Breast epithelium (tissue), 3 donors: ENCODE data around the gene FBLN2.

Source experiments
- POLR2AphosphoS5 ChIP-seq, 3 donors: sonication (generic); formaldehyde crosslinking; IDR thresholded peaks; one replicate each; pipeline ENCODE4 v1.6.1; 2017; ENCODE audit warnings: antibody characterized with exemption in 3 of 3
- TF ChIP-seq, protein P1 (sequence below), 3 donors: fragments of 450-650 bp; IDR thresholded peaks; one replicate each; pipeline ENCODE4 v1.5.1; 2016 to 2017; ENCODE audit warnings: antibody characterized with exemption in 3 of 3, mild to moderate bottlenecking in 3 of 3, moderate library complexity in 3 of 3

DNA sequence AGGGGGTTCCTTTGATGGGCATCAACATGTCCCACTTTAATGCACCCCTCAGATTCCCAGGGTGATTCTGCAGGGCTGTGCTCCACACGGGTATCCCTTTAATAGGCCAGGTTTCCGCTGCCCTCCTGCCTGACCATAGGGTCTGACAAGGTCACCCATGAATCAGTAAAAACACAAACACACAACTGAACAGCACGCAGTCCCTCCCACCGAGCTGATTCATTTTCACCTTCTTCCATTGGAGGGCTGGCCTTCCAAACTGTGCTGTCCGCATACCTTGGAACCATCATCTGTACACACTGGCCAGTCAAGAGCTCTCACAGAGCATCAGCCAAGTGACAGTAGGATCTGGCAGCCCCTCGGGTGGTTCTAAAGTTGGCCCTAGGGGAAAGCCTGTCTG is 93.7 kb downstream of the FBLN2 start:
- TF ChIP-seq, protein P1, sequence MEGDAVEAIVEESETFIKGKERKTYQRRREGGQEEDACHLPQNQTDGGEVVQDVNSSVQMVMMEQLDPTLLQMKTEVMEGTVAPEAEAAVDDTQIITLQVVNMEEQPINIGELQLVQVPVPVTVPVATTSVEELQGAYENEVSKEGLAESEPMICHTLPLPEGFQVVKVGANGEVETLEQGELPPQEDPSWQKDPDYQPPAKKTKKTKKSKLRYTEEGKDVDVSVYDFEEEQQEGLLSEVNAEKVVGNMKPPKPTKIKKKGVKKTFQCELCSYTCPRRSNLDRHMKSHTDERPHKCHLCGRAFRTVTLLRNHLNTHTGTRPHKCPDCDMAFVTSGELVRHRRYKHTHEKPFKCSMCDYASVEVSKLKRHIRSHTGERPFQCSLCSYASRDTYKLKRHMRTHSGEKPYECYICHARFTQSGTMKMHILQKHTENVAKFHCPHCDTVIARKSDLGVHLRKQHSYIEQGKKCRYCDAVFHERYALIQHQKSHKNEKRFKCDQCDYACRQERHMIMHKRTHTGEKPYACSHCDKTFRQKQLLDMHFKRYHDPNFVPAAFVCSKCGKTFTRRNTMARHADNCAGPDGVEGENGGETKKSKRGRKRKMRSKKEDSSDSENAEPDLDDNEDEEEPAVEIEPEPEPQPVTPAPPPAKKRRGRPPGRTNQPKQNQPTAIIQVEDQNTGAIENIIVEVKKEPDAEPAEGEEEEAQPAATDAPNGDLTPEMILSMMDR (IDR thresholded peaks at IDR 0.05): no peak
- TF ChIP-seq POLR2AphosphoS5 (IDR thresholded peaks at IDR 0.05): no peak
